Measurements from ENCODE around the gene ARRB2. TPM values are rescaled to one million over a fixed set of nuclear protein-coding genes. Genes with fewer than 3 reads are reported as not detected.

Gene ARRB2
- total RNA-seq, 4 donors from 2014 or later: 18.7 to 33.6 (median 28.5) TPM

DNA sequence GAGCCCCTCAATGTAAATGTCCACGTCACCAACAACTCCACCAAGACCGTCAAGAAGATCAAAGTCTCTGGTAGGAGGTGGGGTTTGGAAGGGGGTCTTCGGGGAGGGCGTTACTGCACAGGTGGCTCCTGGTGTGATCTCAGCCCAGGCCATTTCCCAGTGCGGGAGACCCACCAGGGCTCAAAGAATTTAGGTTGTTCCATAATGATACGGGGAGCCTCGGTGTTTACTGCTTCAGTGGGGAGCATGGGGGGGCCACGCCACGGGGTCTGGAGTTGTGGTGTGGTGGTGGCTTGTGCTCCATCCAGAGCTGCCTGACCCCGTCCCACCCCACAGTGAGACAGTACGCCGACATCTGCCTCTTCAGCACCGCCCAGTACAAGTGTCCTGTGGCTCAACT lies 7.8 kb downstream of the ARRB2 start:
- Histone ChIP-seq H3K4me1 (peaks cover 0 to 4% (median 0%) of the 10 kb centered on the region in 3 donors), H3K36me3 (peaks cover 0 to 56% of the 10 kb centered on the region in 2 donors), H3K27me3 (no peaks in the 10 kb centered on the region), H3K9me3 (no peaks in the 10 kb centered on the region), H3K4me3 (no peak overlapping the region), H3K27ac (no peak overlapping the region)
- WGBS, 2 donors (ENCODE audit: low coverage in 1 of 2): 76 to 100% methylated on average over 1 to 3 of the region's 13 CpGs
- ATAC-seq: no peak
- no peak for TF ChIP-seq POLR2A (IDR thresholded peaks at IDR 0.05)
- TF ChIP-seq POLR2AphosphoS5 (IDR thresholded peaks at IDR 0.05): no peak
- TF ChIP-seq, protein P1, sequence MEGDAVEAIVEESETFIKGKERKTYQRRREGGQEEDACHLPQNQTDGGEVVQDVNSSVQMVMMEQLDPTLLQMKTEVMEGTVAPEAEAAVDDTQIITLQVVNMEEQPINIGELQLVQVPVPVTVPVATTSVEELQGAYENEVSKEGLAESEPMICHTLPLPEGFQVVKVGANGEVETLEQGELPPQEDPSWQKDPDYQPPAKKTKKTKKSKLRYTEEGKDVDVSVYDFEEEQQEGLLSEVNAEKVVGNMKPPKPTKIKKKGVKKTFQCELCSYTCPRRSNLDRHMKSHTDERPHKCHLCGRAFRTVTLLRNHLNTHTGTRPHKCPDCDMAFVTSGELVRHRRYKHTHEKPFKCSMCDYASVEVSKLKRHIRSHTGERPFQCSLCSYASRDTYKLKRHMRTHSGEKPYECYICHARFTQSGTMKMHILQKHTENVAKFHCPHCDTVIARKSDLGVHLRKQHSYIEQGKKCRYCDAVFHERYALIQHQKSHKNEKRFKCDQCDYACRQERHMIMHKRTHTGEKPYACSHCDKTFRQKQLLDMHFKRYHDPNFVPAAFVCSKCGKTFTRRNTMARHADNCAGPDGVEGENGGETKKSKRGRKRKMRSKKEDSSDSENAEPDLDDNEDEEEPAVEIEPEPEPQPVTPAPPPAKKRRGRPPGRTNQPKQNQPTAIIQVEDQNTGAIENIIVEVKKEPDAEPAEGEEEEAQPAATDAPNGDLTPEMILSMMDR (IDR thresholded peaks at IDR 0.05): no peak
- no peak for TF ChIP-seq EP300 (IDR thresholded peaks at IDR 0.05)

DNA sequence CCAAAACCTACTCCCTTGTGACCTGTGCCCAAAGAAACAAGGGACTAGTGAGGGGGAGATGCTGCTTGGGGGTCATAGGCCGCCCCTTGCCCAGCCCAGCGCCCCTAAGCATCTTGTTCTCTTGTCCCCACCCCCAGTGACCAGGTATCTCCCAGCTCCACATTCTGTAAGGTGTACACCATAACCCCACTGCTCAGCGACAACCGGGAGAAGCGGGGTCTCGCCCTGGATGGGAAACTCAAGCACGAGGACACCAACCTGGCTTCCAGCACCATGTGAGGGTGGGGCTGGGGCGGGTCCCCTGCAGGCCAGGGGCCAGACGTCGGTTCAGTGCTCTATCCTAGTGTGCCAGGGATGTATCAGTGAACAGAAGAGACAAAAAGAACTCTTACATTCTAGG lies 8.7 kb downstream of the ARRB2 start:
- Histone ChIP-seq H3K9me3 (no peaks in the 10 kb centered on the region), H3K27ac (no peak overlapping the region), H3K36me3 (peaks cover 0 to 56% of the 10 kb centered on the region in 2 donors), H3K4me3 (no peak overlapping the region), H3K27me3 (no peaks in the 10 kb centered on the region), H3K4me1 (peaks cover 0 to 4% (median 0%) of the 10 kb centered on the region in 3 donors)
- TF ChIP-seq, protein P1 (IDR thresholded peaks at IDR 0.05): no peak
- 100% methylated on average over 1 of the region's 10 CpGs; no CpG with 5 or more reads in 1 of the 2 donors for WGBS, 2 donors (ENCODE audit: low coverage in 1 of 2)
- ATAC-seq: no peak

DNA sequence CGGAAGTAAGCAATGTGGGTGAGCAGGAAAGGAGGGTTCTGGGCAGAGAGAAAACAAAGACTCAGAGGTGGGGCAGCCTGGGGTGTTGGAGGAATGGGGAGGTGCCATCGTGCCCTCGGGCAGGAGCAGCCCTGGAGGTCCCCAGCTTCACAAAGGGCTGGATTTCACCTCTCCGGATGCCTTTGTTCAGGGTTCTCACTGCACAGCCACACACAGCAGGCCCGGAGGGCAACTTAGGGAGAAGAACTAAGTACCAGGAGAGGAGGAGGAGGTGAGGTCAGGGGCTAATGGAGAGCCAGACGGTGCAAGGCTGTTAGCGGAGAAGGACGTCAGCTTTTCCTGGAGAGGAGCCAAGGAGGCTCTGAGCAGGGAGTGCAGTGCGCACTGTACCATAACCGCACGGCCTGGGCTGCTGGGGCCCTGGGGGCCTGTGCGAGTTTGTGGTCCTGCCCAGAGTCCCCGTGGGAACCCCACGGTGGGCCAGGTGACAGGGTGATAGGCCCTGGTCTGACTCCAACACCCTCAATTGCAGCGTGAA lies 9.3 kb downstream of the ARRB2 start:
- H3K36me3 ChIP-seq: peaks cover 0 to 56% of the 10 kb centered on the region in 2 donors
- ATAC-seq: peak; percentile 23
- H3K4me1 ChIP-seq: peaks cover 0 to 4% (median 0%) of the 10 kb centered on the region in 3 donors
- no peak overlapping the region for H3K4me3 ChIP-seq
- H3K27ac ChIP-seq: no peak overlapping the region
- H3K27me3 ChIP-seq: no peaks in the 10 kb centered on the region
- no peaks in the 10 kb centered on the region for H3K9me3 ChIP-seq
- WGBS, 2 donors (ENCODE audit: low coverage in 1 of 2): 60 to 62% methylated on average over 10 to 12 of the region's 15 CpGs
- TF ChIP-seq EP300 (IDR thresholded peaks at IDR 0.05): no peak
- TF ChIP-seq, protein P1 (IDR thresholded peaks at IDR 0.05): no peak
- no peak for TF ChIP-seq POLR2AphosphoS5 (IDR thresholded peaks at IDR 0.05)
- TF ChIP-seq POLR2A (IDR thresholded peaks at IDR 0.05): no peak

DNA sequence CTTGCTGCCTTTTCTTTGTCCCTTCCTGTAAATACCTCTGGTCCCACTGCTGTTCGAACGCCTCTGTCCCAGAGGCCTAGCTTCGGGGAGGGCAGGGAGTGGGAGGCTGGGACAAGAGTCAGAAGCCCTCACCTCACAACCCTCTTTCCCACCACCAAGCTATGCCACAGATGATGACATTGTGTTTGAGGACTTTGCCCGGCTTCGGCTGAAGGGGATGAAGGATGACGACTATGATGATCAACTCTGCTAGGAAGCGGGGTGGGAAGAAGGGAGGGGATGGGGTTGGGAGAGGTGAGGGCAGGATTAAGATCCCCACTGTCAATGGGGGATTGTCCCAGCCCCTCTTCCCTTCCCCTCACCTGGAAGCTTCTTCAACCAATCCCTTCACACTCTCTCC lies 10.4 kb downstream of the ARRB2 start:
- TF ChIP-seq POLR2A (IDR thresholded peaks at IDR 0.05): no peak
- TF ChIP-seq, protein P1 (IDR thresholded peaks at IDR 0.05): no peak
- TF ChIP-seq EP300 (IDR thresholded peaks at IDR 0.05): no peak
- TF ChIP-seq POLR2AphosphoS5 (IDR thresholded peaks at IDR 0.05): no peak
- no peak overlapping the region for H3K4me3 ChIP-seq
- no CpG with 5 or more reads among the region's 7 CpGs for WGBS, 2 donors (ENCODE audit: low coverage in 1 of 2)
- H3K27me3 ChIP-seq: no peaks in the 10 kb centered on the region
- H3K36me3 ChIP-seq: peaks cover 0 to 48% of the 10 kb centered on the region in 2 donors
- no peak for ATAC-seq
- H3K27ac ChIP-seq: no peak overlapping the region
- H3K4me1 ChIP-seq: peaks cover 0 to 4% (median 0%) of the 10 kb centered on the region in 3 donors
- no peaks in the 10 kb centered on the region for H3K9me3 ChIP-seq
